ENCODE results near the gene RNF217. TPM values are rescaled to one million over a fixed set of nuclear protein-coding genes. Genes with fewer than 3 reads are reported as not detected.

The RNF217 gene
- total RNA-seq, 1 experiment from 2014 or later, result 42.3 TPM

DNA sequence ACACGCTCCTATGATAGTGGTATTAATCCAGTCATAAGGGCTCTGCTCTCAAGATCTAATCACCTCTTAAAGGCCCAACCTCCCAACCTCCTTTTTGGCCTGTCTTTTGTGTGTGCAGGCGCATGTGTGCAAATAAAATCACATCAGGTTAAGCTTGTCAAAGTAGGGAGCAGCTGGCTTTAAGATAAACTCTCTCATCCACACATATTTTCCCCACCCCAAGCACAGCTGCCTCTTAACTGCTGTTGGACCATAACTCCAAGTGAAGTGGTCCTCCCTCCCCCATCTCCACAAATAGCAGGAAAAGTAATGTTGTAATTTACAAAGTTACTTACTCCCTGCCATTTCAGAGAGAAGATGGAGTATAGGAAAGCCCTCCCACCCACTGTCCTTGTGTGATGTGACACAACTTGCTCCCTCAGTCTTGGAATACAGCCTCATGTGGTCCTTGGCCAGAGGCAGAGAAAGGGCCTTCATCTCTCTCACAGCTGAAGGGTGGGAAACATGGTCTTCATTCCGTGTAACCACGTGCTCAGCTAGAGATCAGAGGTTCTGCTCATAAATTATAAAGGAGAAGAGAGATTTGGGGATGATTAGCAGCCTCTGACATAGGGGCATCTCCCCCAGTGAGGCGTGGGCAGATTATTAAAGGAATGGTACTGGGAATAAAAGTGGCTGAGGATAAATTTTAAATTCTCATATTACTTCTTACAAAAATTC, 116.5 kb downstream of the RNF217 start:
- DNase-seq, result no peak
- Histone ChIP-seq H3K79me2 (ENCODE audit: low read depth) (no peaks in the 10 kb centered on the region), H3K9me3 (ENCODE audit: insufficient read depth, low read depth) (no peaks in the 10 kb centered on the region), H3K27ac (no peak overlapping the region), H2AFZ (no peak overlapping the region), H4K20me1 (ENCODE audit: insufficient read depth) (no peaks in the 10 kb centered on the region), H3K4me3 (no peak overlapping the region), H3K36me3 (ENCODE audit: low read depth) (peaks cover 19% of the 10 kb centered on the region), H3F3A (ENCODE audit: insufficient read depth, low read depth) (peaks cover 3% of the 10 kb centered on the region; the same call in 1 of the 2 replicates), H3K27me3 (ENCODE audit: insufficient read depth, low read depth) (no peaks in the 10 kb centered on the region), H3K4me2 (no peak overlapping the region), H3K4me1 (replicated peaks; ENCODE audit: insufficient read depth) (no peaks in the 10 kb centered on the region), H3K9me2 (ENCODE audit: insufficient read depth) (no peaks in the 10 kb centered on the region)
- TF ChIP-seq EZH2 (IDR thresholded peaks at IDR 0.05; ENCODE audit: low read depth) (no peak), CTCF (conservative IDR thresholded peaks at IDR 0.05) (no peak)
- POLR2A ChIA-PET (ENCODE audit: unreplicated experiment), result no interaction called here
- BruUV-seq (replicated peaks), result no TSS peak
- CTCF ChIA-PET, result no interaction called here
- intact Hi-C loops (cut with micrococcal nuclease; ENCODE audit: unreplicated experiment), result no loop called here

- CTCF ChIA-PET, result no interaction called here
- no peak overlapping the region for H3K27ac ChIP-seq
These were observed 120.9 kb downstream of the RNF217 start for GRCh38 chr6:125082908-125083683.

DNA sequence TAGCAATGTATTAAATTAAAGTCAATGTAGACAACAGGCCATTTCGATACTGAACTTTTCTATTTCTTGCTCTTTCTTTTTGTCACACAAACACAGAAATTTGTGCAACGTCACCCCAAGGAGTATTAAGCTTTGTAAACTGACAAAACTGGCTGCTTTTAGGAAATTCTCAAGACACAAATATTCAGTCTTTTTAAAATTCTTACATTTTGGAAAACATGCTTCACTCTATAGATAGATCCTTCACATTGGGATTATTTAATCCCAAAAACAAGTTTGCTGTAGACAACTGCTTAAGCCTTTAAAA, 121.4 kb downstream of the RNF217 start:
- Histone ChIP-seq H3K36me3 (ENCODE audit: low read depth) (peaks cover 10% of the 10 kb centered on the region), H3K9me2 (ENCODE audit: insufficient read depth) (no peaks in the 10 kb centered on the region), H3K27me3 (ENCODE audit: insufficient read depth, low read depth) (no peaks in the 10 kb centered on the region), H3K79me2 (ENCODE audit: low read depth) (no peaks in the 10 kb centered on the region), H3K9me3 (ENCODE audit: insufficient read depth, low read depth) (no peaks in the 10 kb centered on the region), H4K20me1 (ENCODE audit: insufficient read depth) (no peaks in the 10 kb centered on the region), H2AFZ (no peak overlapping the region), H3F3A (ENCODE audit: insufficient read depth, low read depth) (peaks cover 3% of the 10 kb centered on the region; the same call in 1 of the 2 replicates), H3K4me1 (replicated peaks; ENCODE audit: insufficient read depth) (no peaks in the 10 kb centered on the region), H3K4me2 (no peak overlapping the region), H3K27ac (no peak overlapping the region), H3K4me3 (no peak overlapping the region)
- TF ChIP-seq CTCF (conservative IDR thresholded peaks at IDR 0.05) (no peak), EZH2 (IDR thresholded peaks at IDR 0.05; ENCODE audit: low read depth) (no peak)
- BruUV-seq (replicated peaks), result no TSS peak
- CTCF ChIA-PET, result no interaction called here
- POLR2A ChIA-PET (ENCODE audit: unreplicated experiment), result interaction anchor here (0.7 kb wide), 1 partner anchor 385 kb away, joined by 5 read pairs; no protein-coding TSS in a partner anchor
- intact Hi-C loops (cut with micrococcal nuclease; ENCODE audit: unreplicated experiment), result no loop called here
- no peak for DNase-seq

More at GRCh38 chr6:125082908-125083683, 120.9 kb downstream of the RNF217 start:
- H3K4me3 ChIP-seq, result no peak overlapping the region
- H2AFZ ChIP-seq, result no peak overlapping the region
- no peaks in the 10 kb centered on the region for H3K9me2 ChIP-seq (ENCODE audit: insufficient read depth)
- peaks cover 3% of the 10 kb centered on the region; the same call in 1 of the 2 replicates for H3F3A ChIP-seq (ENCODE audit: insufficient read depth, low read depth)
- H3K4me2 ChIP-seq, result no peak overlapping the region
- H3K27me3 ChIP-seq (ENCODE audit: insufficient read depth, low read depth), result no peaks in the 10 kb centered on the region
- TF ChIP-seq CTCF (conservative IDR thresholded peaks at IDR 0.05) (no peak), EZH2 (IDR thresholded peaks at IDR 0.05; ENCODE audit: low read depth) (no peak)
- H3K9me3 ChIP-seq (ENCODE audit: insufficient read depth, low read depth), result no peaks in the 10 kb centered on the region
- no TSS peak for BruUV-seq (replicated peaks)
- peaks cover 10% of the 10 kb centered on the region for H3K36me3 ChIP-seq (ENCODE audit: low read depth)
- no peaks in the 10 kb centered on the region for H3K4me1 ChIP-seq (replicated peaks; ENCODE audit: insufficient read depth)
- POLR2A ChIA-PET (ENCODE audit: unreplicated experiment), result interaction anchor here (0.6 to 0.7 kb wide), 2 partner anchors 119 to 385 kb away, joined by 5 to 7 read pairs; no protein-coding TSS in a partner anchor
- DNase-seq, result no peak
- H4K20me1 ChIP-seq (ENCODE audit: insufficient read depth), result no peaks in the 10 kb centered on the region
- H3K79me2 ChIP-seq (ENCODE audit: low read depth), result no peaks in the 10 kb centered on the region
- intact Hi-C loops (cut with micrococcal nuclease; ENCODE audit: unreplicated experiment), result no loop called here

All from PC-9 (cell line).